GM13977 (cell line): ENCODE data around the gene CHD6.

Experiments used
- DNase-seq: peaks from one replicate; pipeline ENCODE4 v3.0.0; 2012; ENCODE audit warnings: low spot score
- in situ Hi-C: fragments of 300-500 bp; cut with MboI; formaldehyde crosslinking; loops from one replicate; pipeline ENCODE4 v1.12.0; 2022; ENCODE audit warnings: low sequenced_read_pairs, low pct_unique_long_range_greater_than_20kb, mixed read lengths, inconsistent platforms; ENCODE audit not compliant: unreplicated experiment
- TF ChIP-seq, protein P1 (sequence below): IDR thresholded peaks from 2 replicates; pipeline ENCODE4 v1.5.1; 2012; ENCODE audit warnings: mild to moderate bottlenecking, control low read depth; ENCODE audit not compliant: insufficient read depth; ENCODE audit errors: extremely low read depth, missing control alignments

The CHD6 gene

GRCh38 chr20:41391587-41392001 lies 226.6 kb downstream of the CHD6 start:
- TF ChIP-seq, protein P1, sequence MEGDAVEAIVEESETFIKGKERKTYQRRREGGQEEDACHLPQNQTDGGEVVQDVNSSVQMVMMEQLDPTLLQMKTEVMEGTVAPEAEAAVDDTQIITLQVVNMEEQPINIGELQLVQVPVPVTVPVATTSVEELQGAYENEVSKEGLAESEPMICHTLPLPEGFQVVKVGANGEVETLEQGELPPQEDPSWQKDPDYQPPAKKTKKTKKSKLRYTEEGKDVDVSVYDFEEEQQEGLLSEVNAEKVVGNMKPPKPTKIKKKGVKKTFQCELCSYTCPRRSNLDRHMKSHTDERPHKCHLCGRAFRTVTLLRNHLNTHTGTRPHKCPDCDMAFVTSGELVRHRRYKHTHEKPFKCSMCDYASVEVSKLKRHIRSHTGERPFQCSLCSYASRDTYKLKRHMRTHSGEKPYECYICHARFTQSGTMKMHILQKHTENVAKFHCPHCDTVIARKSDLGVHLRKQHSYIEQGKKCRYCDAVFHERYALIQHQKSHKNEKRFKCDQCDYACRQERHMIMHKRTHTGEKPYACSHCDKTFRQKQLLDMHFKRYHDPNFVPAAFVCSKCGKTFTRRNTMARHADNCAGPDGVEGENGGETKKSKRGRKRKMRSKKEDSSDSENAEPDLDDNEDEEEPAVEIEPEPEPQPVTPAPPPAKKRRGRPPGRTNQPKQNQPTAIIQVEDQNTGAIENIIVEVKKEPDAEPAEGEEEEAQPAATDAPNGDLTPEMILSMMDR = no peak
- DNase-seq = no peak
- in situ Hi-C loops = no loop called here

DNA sequence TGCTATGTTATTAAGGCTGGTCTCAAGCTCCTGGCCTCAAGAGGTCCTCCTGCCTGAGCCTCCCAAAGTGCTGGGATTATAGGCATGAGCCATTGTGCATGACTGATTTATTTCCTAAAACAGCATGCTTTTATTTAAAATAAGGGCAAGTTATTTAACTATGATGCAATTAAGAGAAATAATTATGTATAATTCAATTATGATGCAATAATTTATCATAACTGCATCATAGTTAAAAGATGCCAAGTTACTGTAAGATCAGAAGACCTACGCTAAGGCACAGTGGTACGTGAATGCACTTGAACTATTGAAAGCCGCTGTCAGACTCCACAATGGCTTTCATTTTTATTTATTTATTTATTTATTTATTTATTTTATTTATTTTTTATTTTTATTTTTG lies 227.3 kb downstream of the CHD6 start:
- TF ChIP-seq, protein P1 = no peak
- in situ Hi-C loops = no loop called here
- DNase-seq = no peak

DNA sequence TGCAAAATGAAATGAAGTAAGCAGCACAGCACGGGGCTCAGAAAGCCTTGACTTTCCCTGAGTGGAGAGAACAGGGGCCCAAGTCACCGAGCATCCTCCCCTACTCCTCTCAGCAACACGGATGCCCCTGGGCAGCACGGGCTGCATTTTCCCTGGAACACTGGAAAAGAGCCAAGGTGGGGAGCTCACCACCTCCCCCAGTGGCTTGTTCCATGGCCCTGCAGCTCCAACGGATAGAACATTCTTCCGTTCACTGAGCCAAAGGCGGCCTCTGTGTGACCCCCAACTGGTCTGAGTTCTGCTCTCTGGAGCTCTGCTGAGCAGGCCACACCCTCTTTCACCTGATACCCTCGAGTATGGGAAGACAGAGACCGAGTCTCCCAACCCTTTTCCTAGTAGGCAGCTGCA lies 230.7 kb downstream of the CHD6 start:
- no peak for DNase-seq
- in situ Hi-C loops = no loop called here
- TF ChIP-seq, protein P1 = no peak

DNA sequence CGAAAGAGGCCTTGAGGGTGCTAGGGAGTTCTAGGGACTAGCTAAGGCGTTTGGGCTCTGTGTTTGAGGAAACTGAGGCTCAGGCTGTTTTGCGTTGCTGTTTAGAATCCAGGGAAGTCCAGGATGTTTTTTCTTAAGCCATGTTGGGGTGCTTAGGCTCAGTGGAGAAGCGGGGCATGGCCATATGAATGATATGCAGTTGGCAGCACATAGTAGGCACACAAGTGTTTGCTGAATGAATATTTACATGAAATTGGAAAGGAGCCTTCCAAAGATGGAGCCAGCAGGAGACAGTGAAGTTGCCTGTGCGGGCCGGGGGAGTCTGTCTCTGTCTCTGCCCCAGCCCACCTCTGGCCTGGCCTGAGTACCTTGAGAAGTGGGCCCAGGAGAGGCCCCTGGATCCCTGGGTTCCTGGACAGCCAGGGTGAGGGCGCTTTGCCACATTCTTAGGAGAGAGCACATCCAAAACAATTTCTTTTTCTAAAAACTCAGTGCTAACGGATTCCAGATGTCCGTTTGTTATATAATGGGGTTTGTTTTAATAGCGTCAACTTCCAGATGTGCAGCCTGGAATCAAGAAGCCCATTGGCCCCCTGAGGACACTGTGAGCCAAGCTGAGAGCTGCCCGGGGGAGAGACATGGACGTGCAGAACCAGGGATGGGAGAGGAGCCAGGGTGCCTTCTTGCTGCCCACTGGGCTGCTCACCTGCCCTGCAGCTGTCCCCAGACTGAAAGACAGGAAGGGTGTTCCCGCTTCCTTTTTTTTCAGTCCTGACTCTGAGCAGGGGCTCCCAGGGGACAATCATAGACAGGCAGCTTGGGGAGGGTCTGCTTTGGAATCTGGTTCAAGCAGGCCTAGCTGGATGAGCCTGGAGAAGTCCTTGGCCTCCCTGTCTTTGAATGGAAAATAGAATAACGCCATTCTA lies 231.4 kb downstream of the CHD6 start:
- in situ Hi-C loops = no loop called here
- no peak for DNase-seq
- TF ChIP-seq, protein P1 = no peak

GRCh38 chr20:41382791-41383305 lies 235.3 kb downstream of the CHD6 start:
- in situ Hi-C loops = no loop called here
- TF ChIP-seq, protein P1 = no peak

DNA sequence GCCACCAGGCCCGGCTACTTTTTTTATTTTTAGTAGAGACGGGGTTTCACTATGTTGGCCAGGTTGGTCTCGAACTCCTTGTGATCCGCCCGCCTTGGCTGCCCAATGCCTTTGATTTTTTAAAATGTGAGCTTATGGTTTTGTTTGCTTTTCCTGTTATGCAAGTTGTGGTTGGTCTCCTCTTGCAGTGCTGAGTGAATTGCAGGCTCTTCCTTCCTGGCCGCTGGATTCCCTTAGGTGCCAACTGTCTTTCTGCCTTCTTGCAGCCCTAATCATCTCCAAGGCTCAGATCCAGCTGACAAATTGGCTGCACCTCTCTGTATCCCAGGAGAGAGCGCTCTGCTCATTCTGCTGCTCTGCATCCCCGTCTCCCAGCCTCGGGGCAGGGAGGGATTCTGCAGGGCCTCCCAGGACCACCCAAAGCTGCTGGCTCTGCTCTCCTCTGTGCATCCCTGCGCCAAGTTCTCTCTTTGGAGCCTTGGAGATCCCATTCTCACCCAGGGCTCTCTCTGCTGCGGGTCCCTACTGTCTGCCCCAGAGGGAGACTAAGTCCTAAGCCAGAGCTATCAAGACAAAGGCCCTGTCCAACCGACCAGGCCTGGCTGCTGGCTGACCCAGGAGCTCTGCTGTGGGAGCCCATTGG lies 237.5 kb downstream of the CHD6 start:
- no peak for DNase-seq
- in situ Hi-C loops = no loop called here
- TF ChIP-seq, protein P1 = no peak

More at GRCh38 chr20:41382791-41383305, 235.3 kb downstream of the CHD6 start:
- no peak for DNase-seq
